LNCAP (cell line): ENCODE data around the gene MYBPC2.

Experiments used
- TF ChIP-seq, protein P1 (sequence below): fragments of 450-650 bp; IDR thresholded peaks from 2 replicates; pipeline ENCODE4 v1.5.1; 2017; ENCODE audit warnings: mild to moderate bottlenecking

The MYBPC2 gene

DNA sequence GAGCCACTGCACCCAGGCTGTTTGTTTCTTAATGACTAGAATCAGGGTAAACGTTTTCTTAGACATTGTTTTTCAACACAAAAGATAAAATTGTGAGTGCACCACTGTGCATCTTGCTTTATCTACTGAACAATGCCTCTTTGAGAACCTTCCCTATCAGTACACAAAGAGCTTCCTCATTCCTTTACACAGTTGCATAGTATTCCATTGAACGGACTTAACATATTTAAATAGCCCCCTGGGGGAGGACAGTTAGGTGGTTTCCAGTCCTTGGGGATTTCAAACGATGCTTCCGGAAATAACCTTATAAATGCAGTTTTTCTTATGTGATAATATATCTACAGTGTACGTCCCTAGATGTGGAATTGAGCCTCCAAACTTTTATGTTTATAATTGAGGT lies 39.9 kb upstream of the MYBPC2 start:
- TF ChIP-seq, protein P1, sequence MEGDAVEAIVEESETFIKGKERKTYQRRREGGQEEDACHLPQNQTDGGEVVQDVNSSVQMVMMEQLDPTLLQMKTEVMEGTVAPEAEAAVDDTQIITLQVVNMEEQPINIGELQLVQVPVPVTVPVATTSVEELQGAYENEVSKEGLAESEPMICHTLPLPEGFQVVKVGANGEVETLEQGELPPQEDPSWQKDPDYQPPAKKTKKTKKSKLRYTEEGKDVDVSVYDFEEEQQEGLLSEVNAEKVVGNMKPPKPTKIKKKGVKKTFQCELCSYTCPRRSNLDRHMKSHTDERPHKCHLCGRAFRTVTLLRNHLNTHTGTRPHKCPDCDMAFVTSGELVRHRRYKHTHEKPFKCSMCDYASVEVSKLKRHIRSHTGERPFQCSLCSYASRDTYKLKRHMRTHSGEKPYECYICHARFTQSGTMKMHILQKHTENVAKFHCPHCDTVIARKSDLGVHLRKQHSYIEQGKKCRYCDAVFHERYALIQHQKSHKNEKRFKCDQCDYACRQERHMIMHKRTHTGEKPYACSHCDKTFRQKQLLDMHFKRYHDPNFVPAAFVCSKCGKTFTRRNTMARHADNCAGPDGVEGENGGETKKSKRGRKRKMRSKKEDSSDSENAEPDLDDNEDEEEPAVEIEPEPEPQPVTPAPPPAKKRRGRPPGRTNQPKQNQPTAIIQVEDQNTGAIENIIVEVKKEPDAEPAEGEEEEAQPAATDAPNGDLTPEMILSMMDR: no peak

DNA sequence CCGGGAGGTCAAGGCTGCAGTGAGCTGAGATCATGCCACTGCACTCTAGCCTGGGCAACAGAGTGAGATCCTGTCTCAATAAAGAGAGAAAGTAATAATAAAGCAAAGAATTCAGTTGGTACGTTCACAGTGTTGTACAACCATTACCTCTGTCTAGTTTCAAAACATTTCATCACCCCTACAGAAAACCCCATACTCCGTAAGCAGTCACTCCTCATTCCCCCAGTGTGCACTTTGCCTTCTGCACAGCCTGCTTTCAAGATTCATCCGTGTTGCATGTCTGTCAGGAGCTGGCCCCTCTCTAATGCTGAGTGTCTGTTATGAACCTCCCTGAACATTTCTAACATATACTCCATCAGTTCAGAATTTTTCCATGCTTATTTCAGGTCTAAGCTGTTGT lies 39.1 kb upstream of the MYBPC2 start:
- TF ChIP-seq, protein P1: no peak

DNA sequence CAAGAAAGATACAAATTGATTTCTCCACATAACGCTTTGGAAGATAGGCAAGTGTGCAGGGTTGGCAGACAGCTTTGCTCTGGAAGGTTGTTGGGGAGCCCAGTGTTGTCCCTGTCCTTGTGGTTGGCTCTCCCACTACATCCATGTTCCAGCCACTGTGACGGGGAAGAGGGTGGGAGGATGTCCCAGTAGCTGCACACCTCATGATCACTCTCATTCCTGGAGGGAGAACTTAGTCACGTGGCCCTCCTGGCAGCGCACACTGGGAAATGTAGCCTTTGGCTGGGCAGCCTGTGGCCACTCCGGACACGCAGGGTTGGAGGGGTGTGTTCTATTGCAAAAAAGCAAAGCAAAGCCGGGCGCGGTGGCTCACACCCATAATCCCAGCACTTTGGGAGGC lies 38.7 kb upstream of the MYBPC2 start:
- TF ChIP-seq, protein P1: no peak

DNA sequence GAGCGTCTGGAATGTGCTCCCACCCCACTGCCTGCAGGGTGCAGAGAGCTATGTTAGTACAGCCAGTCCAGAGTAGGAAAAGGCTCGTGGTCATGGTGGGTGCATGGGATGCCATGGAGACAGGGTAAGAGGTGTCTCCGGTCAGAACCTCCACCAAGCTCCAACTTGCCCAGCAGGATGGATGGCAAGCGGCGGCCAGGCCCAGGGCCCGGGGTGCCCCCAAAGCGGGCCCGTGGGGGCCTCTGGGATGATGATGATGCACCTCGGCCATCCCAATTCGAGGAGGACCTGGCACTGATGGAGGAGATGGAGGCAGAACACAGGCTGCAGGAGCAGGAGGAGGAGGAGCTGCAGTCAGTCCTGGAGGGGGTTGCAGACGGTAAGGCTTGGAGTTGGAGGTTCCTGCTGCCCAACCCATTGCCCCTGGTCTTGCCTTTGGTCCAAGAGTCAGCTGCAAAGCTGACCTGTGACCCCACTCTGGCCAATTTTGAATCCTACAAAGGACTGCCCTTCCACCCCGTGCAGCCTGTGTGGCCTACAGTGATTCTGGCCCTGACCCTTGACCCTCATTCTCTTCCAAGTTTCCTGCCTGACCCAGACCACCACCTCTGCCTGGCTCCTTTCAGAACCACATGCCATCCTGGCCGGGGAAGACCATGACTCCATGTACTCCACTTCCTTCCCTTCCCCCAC lies 33.9 kb upstream of the MYBPC2 start:
- TF ChIP-seq, protein P1: no peak

DNA sequence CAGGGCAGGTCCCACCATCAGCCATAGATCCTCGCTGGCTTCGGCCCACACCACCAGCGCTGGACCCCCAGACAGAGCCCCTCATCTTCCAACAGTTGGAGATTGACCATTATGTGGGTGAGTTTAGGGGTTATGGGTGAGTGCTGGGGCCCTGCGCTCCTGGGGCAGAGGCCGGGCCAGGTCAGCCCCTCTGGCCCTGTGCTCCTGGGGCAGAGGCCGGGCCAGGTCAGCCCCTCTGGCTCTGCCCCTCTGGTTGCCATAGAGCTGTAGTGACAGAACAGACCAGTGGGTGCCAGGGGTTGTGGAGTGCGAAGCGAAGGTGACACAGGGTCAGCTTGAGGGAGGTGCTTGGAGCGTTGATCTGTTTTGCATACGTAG lies 33.3 kb upstream of the MYBPC2 start:
- TF ChIP-seq, protein P1: no peak

DNA sequence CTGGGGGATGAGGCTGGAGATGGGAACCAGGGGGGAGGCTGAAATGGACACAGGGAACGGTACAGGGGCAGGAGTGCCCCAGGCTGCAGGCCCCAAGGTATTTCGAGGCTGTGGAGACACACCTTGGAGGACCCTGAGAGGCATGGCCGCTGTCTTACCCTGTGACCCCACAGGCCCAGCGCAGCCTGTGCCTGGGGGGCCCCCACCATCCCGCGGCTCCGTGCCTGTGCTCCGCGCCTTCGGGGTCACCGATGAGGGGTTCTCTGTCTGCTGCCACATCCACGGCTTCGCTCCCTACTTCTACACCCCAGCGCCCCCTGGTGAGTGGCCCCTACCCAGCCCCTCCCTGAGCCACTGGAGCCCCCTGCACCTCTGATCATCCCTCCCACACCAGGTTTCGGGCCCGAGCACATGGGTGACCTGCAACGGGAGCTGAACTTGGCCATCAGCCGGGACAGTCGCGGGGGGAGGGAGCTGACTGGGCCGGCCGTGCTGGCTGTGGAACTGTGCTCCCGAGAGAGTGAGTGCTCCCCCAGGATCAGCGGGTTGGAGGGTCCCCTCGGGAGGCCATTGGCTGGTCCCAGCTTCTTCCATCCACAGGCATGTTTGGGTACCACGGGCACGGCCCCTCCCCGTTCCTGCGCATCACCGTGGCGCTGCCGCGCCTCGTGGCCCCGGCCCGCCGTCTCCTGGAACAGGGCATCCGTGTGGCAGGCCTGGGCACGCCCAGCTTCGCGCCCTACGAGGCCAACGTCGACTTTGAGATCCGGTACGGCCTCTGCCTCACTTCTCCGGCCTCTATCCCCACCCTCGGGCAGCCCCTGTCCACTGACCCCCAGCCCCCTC lies 30.9 kb upstream of the MYBPC2 start:
- TF ChIP-seq, protein P1: no peak

DNA sequence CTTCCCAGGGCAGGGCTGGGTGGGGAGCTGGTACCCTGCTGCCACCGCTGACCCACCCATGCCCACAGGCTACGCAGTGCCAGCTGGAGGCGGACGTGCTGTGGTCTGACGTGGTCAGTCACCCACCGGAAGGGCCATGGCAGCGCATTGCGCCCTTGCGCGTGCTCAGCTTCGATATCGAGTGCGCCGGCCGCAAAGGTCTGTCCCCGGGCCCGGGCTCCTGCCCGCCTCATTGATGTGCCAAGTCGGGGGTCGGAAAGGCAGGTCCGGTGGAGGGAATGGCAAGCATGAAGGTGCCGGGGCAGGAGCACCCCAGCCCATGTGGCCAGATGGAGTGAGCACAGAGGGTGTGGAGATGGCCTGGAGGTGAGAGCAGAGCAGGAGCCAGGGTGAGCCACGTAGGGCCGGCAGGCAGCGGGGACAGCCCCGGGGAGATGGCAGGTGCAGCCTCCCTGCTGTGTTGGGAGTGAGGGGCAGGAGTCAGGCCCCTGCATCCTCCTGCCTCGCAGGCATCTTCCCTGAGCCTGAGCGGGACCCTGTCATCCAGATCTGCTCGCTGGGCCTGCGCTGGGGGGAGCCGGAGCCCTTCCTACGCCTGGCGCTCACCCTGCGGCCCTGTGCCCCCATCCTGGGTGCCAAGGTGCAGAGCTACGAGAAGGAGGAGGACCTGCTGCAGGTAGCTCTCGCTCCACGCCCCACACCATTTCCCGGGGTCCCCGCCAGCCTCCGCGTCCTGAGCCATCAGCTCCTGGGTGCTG lies 30.0 kb upstream of the MYBPC2 start:
- TF ChIP-seq, protein P1: no peak
